D721Med (cell line): Measurements from ENCODE around the gene GPR176.

Source experiments
- DNase-seq: peaks from one replicate; pipeline ENCODE4 v3.0.0; 2011; ENCODE audit warnings: low spot score; ENCODE audit not compliant: insufficient read length
- FAIRE-seq: peaks from 2 replicates; lab custom pipeline; 2011; peaks lifted over from hg19 to GRCh38; lab: Jason Lieb, UNC
- TF ChIP-seq, protein P1 (sequence below): IDR thresholded peaks from 2 replicates; pipeline ENCODE4 v1.5.1; 2012; ENCODE audit warnings: mild to moderate bottlenecking, control low read depth; ENCODE audit not compliant: insufficient read depth; ENCODE audit errors: missing control alignments

GPR176 gene

GRCh38 chr15:39874890-39875549 is 45.0 kb downstream of the GPR176 start:
- FAIRE-seq (no peak), DNase-seq (no peak)
- TF ChIP-seq, protein P1, sequence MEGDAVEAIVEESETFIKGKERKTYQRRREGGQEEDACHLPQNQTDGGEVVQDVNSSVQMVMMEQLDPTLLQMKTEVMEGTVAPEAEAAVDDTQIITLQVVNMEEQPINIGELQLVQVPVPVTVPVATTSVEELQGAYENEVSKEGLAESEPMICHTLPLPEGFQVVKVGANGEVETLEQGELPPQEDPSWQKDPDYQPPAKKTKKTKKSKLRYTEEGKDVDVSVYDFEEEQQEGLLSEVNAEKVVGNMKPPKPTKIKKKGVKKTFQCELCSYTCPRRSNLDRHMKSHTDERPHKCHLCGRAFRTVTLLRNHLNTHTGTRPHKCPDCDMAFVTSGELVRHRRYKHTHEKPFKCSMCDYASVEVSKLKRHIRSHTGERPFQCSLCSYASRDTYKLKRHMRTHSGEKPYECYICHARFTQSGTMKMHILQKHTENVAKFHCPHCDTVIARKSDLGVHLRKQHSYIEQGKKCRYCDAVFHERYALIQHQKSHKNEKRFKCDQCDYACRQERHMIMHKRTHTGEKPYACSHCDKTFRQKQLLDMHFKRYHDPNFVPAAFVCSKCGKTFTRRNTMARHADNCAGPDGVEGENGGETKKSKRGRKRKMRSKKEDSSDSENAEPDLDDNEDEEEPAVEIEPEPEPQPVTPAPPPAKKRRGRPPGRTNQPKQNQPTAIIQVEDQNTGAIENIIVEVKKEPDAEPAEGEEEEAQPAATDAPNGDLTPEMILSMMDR = peak; percentile 66

- FAIRE-seq = no peak
- TF ChIP-seq, protein P1 = no peak
Measured at GRCh38 chr15:39873978-39874377, 46.1 kb downstream of the GPR176 start.

DNA sequence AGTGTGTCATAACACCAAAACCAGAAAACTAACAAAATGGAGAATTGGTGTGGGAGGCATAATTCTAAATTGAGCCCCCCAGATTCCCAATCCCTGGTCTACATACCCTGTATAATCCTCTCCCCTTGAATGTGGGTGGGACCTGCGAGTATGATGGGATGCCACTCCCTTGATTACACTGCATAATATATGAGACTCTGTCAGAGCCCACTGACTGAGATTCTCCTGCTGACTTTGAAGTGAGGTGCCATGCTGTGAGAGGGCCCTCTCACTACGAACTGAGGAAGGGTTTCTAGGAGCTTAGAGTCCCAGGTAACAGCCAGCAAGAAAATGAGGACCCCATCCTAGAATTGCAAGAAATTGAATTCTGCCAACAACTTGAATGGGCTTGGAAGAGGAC is 49.5 kb downstream of the GPR176 start:
- DNase-seq = no peak
- TF ChIP-seq, protein P1 = no peak
- FAIRE-seq = no peak

More at GRCh38 chr15:39873978-39874377, 46.1 kb downstream of the GPR176 start:
- no peak for DNase-seq

DNA sequence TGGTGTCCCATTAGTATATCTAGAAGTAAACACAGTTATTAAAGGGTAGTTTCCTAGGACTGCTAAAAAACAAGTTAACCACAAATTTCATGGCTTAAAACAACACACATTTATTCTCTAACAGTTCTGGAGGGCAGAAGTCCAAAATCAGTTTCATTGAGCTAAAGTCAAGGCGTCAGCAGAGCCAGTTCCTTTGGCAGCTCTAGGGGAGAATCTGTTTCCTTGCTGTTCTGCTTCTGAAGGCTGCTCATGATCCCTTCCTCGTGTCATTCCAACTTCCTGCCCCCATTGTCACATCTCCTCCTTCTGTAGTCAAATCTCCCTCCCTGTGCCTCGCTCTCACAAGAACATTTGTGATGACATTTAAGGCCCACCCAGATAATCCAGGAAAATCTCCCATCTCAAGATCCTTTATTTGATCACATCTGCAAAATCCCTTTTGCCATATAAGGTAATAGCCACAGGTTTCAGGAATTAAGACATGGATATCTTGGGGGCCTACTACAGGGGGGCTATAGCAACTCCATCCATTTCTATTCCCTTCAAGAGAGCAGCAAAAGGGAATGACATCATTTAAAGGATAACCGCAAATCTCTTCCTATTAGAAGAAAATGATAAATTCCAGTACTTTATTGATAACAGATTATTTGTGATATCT is 50.1 kb downstream of the GPR176 start:
- TF ChIP-seq, protein P1 = no peak
- FAIRE-seq (no peak), DNase-seq (no peak)

- TF ChIP-seq, protein P1 = no peak
- DNase-seq (no peak), FAIRE-seq (no peak)
Measured at GRCh38 chr15:39869254-39869653, 50.8 kb downstream of the GPR176 start.

DNA sequence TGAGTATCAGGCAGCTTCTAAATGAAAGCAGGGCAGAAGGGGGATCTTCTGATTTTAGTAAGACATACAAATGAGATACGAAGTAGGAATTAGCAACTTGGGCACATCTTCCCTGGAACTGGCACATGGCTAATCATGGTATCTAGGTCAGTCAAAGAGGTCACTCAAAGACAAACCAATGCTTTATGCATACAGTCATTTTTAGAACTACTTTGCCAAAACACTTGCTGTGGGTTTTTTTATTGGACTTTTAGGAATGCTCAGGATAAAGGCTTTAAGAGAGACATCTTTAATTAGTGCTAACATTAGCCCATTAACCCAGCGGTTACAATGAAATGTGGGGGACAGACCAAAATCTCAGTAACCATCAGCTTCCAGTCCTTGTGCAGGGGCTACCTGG is 51.7 kb downstream of the GPR176 start:
- TF ChIP-seq, protein P1 = no peak
- no peak for FAIRE-seq
- no peak for DNase-seq

- DNase-seq (no peak), FAIRE-seq (no peak)
- TF ChIP-seq, protein P1 = no peak
Measured at GRCh38 chr15:39864116-39864515, 56.0 kb downstream of the GPR176 start.
